CD14-positive monocyte (primary cell): ENCODE results near the gene ZNF417. TPM values are rescaled to one million over a fixed set of nuclear protein-coding genes. Genes with fewer than 3 reads are reported as not detected.
"Not testable (repeated sequence)": the region's sequence is repeated elsewhere in the genome, so short reads cannot be mapped to it uniquely, and the experiment has no call there.

Source experiments
- DNase-seq, 3 donors: peaks; one replicate each; pipeline ENCODE4 v3.0.0-alpha.2; 2011 to 2022
- H2AFZ ChIP-seq: 2 replicates; pipeline ENCODE4 v1.6.0; 2012; ENCODE audit warnings: mild to moderate bottlenecking, low read depth, low read length, inconsistent platforms; ENCODE audit not compliant: insufficient read depth, poor library complexity, severe bottlenecking
- H3K27ac ChIP-seq, 2 donors: 1 replicate in 1 of 2; 2 replicates in 1 of 2; pipeline ENCODE4 v1.5.1; 2012 to 2013; ENCODE audit warnings: low read length in 2 of 2, control low read depth in 1 of 2, inconsistent platforms in 1 of 2, low read depth in 1 of 2, mild to moderate bottlenecking in 1 of 2
- H3K27me3 ChIP-seq, 2 donors: one replicate each; pipeline versions ENCODE4 v1.6.0 to v1.6.1; 2011 to 2013; ENCODE audit warnings: low read length in 2 of 2; ENCODE audit not compliant: control insufficient read depth in 2 of 2, insufficient read depth in 2 of 2
- H3K36me3 ChIP-seq, 2 donors: replicated peaks in 1 of 2; 1 replicate in 1 of 2; 2 replicates in 1 of 2; pipeline versions ENCODE4 v1.5.1 to v1.6.1; 2012 to 2013; ENCODE audit warnings: low read length in 2 of 2, control low read depth in 1 of 2, inconsistent platforms in 1 of 2, mild to moderate bottlenecking in 1 of 2; ENCODE audit not compliant: insufficient read depth in 2 of 2, control insufficient read depth in 1 of 2
- H3K4me1 ChIP-seq, 2 donors: 1 replicate in 1 of 2; 2 replicates in 1 of 2; pipeline versions ENCODE4 v1.5.1 to v1.6.1; 2012 to 2013; ENCODE audit warnings: low read length in 2 of 2, control low read depth in 1 of 2, inconsistent platforms in 1 of 2, mild to moderate bottlenecking in 1 of 2, moderate library complexity in 1 of 2; ENCODE audit not compliant: insufficient read depth in 2 of 2, control insufficient read depth in 1 of 2
- H3K4me2 ChIP-seq: replicated peaks from 2 replicates; pipeline ENCODE3; 2012; ENCODE audit warnings: low read length, moderate library complexity, mild to moderate bottlenecking; ENCODE audit not compliant: poor library complexity, severe bottlenecking; ENCODE audit errors: extremely low read depth
- H3K4me3 ChIP-seq, 3 experiments: fragments of 200-600 bp in 1 of 3; sonication (generic) in 1 of 3; replicated peaks in 1 of 3; 1 replicate in 2 of 3; 2 replicates in 1 of 3; pipeline ENCODE4 v1.5.1; 2011 to 2013; ENCODE audit warnings: low read length in 3 of 3, mild to moderate bottlenecking in 3 of 3, control low read depth in 2 of 3, low read depth in 2 of 3, inconsistent platforms in 1 of 3, moderate library complexity in 1 of 3
- H3K79me2 ChIP-seq: 2 replicates; pipeline ENCODE4 v1.6.0; 2012; ENCODE audit warnings: mild to moderate bottlenecking, control low read depth, inconsistent platforms, low read length, moderate library complexity; ENCODE audit not compliant: insufficient read depth
- H3K9ac ChIP-seq: 2 replicates; pipeline ENCODE4 v1.6.0; 2017; ENCODE audit warnings: low read length, mild to moderate bottlenecking; ENCODE audit not compliant: insufficient read depth, poor library complexity, severe bottlenecking
- H3K9me3 ChIP-seq, 2 donors: replicated peaks in 1 of 2; 1 replicate in 1 of 2; 2 replicates in 1 of 2; pipeline versions ENCODE4 v1.5.1 to v1.6.1; 2012 to 2013; ENCODE audit warnings: low read length in 2 of 2, control low read depth in 1 of 2; ENCODE audit not compliant: control insufficient read depth in 1 of 2, insufficient read depth in 1 of 2
- H4K20me1 ChIP-seq: 2 replicates; pipeline ENCODE4 v1.6.0; 2012; ENCODE audit warnings: mild to moderate bottlenecking, low read length, control low read depth, moderate library complexity; ENCODE audit not compliant: insufficient read depth
- H3K27ac Mint-ChIP-seq, 7 donors: one replicate each; pipeline ENCODE4 v1.8.0; 2020; ENCODE audit warnings: mild to moderate bottlenecking in 7 of 7, mixed read lengths in 7 of 7, moderate library complexity in 6 of 7, inconsistent platforms in 2 of 7
- H3K27me3 Mint-ChIP-seq, 3 donors: one replicate each; pipeline ENCODE4 v1.8.0; 2021 to 2022; ENCODE audit warnings: low read depth in 3 of 3, mild to moderate bottlenecking in 3 of 3, mixed read lengths in 3 of 3, moderate library complexity in 3 of 3, inconsistent platforms in 1 of 3
- H3K36me3 Mint-ChIP-seq, 2 donors: one replicate each; pipeline ENCODE4 v1.8.0; 2020; ENCODE audit warnings: mixed read lengths in 2 of 2, inconsistent platforms in 1 of 2, mild to moderate bottlenecking in 1 of 2
- H3K4me1 Mint-ChIP-seq: one replicate; pipeline ENCODE4 v1.8.0; 2020; ENCODE audit warnings: mild to moderate bottlenecking, mixed read lengths
- H3K4me3 Mint-ChIP-seq, 2 donors: one replicate each; pipeline ENCODE4 v1.8.0; 2020; ENCODE audit warnings: mild to moderate bottlenecking in 2 of 2, mixed read lengths in 2 of 2, moderate library complexity in 1 of 2
- H3K9me3 Mint-ChIP-seq, 7 donors: one replicate each; pipeline ENCODE4 v1.8.0; 2020 to 2022; ENCODE audit warnings: mixed read lengths in 7 of 7, mild to moderate bottlenecking in 6 of 7, moderate library complexity in 6 of 7, inconsistent platforms in 2 of 7
- WGBS: methylation state at CpG from one replicate; pipeline ENCODE4 v1.1.5; 2013; ENCODE audit warnings: missing lambda C conversion rate; ENCODE audit not compliant: insufficient coverage; 5-methylcytosine and 5-hydroxymethylcytosine counted together
- intact Hi-C, 2 donors: fragments of 100-400 bp; cut with micrococcal nuclease; formaldehyde crosslinking; loops; one replicate each; pipeline versions ENCODE4 v1.15.0 to v1.15.1; 2023
- polyA minus RNA-seq: library from RNA; depleted of rRNA, polyadenylated mRNA; stranded (reverse); fragments of >200 nt; gene quantifications from 2 replicates; pipeline ENCODE4 v1.2.3, GENCODE V29; 2012
- polyA plus RNA-seq, 3 donors: library from polyadenylated mRNA; depleted of rRNA in 1 of 3; unstranded in 2 of 3; stranded (reverse) in 1 of 3; fragments of 300-500 nt in 2 of 3; fragments of >200 nt in 1 of 3; fragmentation: Illumina TruSeq in 2 of 3; gene quantifications; 1 replicate in 2 of 3; 2 replicates in 1 of 3; pipeline ENCODE4 v1.2.3, GENCODE V29; 2012 to 2021
- total RNA-seq, 12 experiments: library from RNA in 1 of 12; stranded (reverse) in 1 of 12; fragments of 120-200 nt in 1 of 12; gene quantifications; one replicate each; pipeline ENCODE4 v1.2.4 and lab custom pipeline; 2013 to 2026; ENCODE audit warnings: mixed read lengths in 6 of 12, inconsistent platforms in 1 of 12
- TF ChIP-seq, protein P1 (sequence below): fragments of 200-600 bp; IDR thresholded peaks from one replicate; pipeline ENCODE4 v1.8.0; 2022; ENCODE audit warnings: antibody characterized with exemption, mild to moderate bottlenecking

ZNF417 gene
- total RNA-seq (2013) = 15.9 TPM
- polyA plus RNA-seq (1 to 10 TPM in 1 of 3 donors, under 1 TPM in 2; 0.39 to 6.8 (median 0.70) TPM), polyA minus RNA-seq (5.0 and 8.0 TPM in 2 replicates), total RNA-seq (lab: John Stamatoyannopoulos, UW) (15.2 to 29.7 (median 20.7) reads per million in 11 experiments)

DNA sequence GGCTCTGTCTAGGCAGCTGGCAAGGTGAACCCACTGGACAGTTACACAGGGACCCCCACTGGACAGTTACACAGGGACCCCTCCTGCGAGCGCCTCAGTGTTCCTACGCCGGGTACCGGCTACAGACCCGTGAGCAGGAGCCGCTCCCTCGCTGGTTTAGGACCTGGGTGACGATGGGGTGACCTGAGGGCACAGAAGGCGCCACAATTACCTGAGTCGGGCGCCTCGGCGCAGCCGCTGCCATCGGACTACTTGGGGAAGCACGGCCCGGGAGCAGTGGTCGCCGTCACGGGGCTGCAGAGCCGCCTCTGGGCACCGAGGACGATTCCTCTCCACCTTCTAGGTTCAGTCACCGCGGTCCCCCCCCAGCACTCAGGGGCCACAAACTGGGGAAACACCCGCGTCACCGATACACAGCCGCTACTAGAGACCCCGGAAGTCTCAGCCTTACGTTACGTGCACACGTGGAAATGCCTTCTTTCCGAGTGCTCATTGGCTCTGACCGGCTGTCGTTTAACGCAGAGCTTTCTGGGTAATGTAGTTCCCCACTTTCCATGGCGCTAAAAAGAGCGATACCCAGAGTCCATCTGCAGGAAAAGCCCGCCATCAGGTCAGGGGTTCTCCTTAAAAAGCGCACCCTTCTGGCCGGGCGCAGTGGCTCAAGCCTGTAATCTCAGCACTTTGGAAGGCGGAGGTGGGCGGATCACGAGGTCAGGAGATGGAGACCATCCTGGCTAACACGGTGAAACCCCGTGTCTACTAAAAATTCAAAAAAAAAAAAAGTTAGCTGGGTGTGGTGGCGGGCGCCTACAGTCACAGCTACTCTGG is at the start of gene ZNF417:
Gene ZNF417 (minus strand): TSS at position 425 of the 828 bp plus-strand sequence. CDS start 181 bp downstream, at position 244.
- peaks cover 9 to 24% of the 10 kb centered on the region in 2 donors for H3K36me3 ChIP-seq

DNA sequence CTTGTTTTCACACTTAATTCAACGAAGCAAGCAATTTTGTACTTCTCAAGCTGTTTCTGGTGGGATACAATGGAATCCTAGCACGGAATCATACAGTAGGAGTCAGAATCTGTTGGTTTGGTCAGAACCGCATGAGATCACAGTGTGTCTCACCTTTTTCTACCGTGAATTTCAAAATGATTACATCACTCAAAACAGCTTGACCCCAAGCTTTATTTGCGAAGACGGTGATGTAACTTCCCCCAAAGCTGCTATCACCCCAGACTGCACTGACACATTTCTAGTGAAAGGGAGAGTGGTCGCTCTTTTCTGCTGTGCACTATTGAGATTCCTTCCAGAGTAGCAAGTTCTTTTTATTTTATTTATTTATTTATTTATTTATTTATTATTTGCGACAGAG is 48.4 kb upstream of the ZNF417 start:
- H3K9me3 Mint-ChIP-seq = peaks cover 29 to 95% (median 82%) of the 10 kb centered on the region in 7 donors

More for the DNA sequence above, at the start of gene ZNF417:
- under 1% methylated on average over 35 of the region's 51 CpGs for WGBS
- H3K4me3 ChIP-seq = peak within 1 kb of the TSS; percentile 70 to 76 (median 72)
- H3K79me2 ChIP-seq = peaks cover 37% of the 10 kb centered on the region
- peak; percentile 83 to 93 (median 93) for DNase-seq
- peak within 1 kb of the TSS; percentile 86 for H3K9ac ChIP-seq
- not testable (repeated sequence) for H3K27me3 ChIP-seq, H4K20me1 ChIP-seq, H3K27me3 Mint-ChIP-seq
- Mint-ChIP-seq H3K9me3 (peaks cover 6 to 62% (median 45%) of the 10 kb centered on the region in 7 donors), H3K4me1 (peaks cover 21% of the 10 kb centered on the region), H3K4me3 (peak within 1 kb of the TSS; percentile 89 to 93), H3K27ac (peak within 1 kb of the TSS; percentile 93 to 98 (median 95)), H3K36me3 (peaks cover 32 to 46% of the 10 kb centered on the region in 2 donors)
- peaks cover 7 to 34% of the 10 kb centered on the region in 2 donors for H3K9me3 ChIP-seq
- H3K27ac ChIP-seq = peak within 1 kb of the TSS; percentile 55 to 84
- peak within 1 kb of the TSS; percentile 77 for H3K4me2 ChIP-seq
- H3K4me1 ChIP-seq = peaks cover 15 to 17% of the 10 kb centered on the region in 2 donors
- intact Hi-C loops = loop anchor here (5.0 to 10.0 kb wide), 3 partner anchors 152 to 238 kb away; partner anchors contain the start of genes ZNF329 (in 1 of the 2), ZNF586 (in 1 of the 2) and ZNF776 (in 1 of the 2)
- peak within 1 kb of the TSS; percentile 80 for H2AFZ ChIP-seq

More for the DNA sequence above, 48.4 kb upstream of the ZNF417 start:
- TF ChIP-seq, protein P1, sequence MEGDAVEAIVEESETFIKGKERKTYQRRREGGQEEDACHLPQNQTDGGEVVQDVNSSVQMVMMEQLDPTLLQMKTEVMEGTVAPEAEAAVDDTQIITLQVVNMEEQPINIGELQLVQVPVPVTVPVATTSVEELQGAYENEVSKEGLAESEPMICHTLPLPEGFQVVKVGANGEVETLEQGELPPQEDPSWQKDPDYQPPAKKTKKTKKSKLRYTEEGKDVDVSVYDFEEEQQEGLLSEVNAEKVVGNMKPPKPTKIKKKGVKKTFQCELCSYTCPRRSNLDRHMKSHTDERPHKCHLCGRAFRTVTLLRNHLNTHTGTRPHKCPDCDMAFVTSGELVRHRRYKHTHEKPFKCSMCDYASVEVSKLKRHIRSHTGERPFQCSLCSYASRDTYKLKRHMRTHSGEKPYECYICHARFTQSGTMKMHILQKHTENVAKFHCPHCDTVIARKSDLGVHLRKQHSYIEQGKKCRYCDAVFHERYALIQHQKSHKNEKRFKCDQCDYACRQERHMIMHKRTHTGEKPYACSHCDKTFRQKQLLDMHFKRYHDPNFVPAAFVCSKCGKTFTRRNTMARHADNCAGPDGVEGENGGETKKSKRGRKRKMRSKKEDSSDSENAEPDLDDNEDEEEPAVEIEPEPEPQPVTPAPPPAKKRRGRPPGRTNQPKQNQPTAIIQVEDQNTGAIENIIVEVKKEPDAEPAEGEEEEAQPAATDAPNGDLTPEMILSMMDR = no peak
- intact Hi-C loops = no loop called here
- peaks cover 82 to 92% of the 10 kb centered on the region in 2 donors for H3K9me3 ChIP-seq
- H3K79me2 ChIP-seq = no peaks in the 10 kb centered on the region
- no peaks in the 10 kb centered on the region for H3K27me3 ChIP-seq
- H3K4me3 ChIP-seq = no peak overlapping the region
- Mint-ChIP-seq H3K4me1 (no peaks in the 10 kb centered on the region), H3K4me3 (no peak overlapping the region), H3K36me3 (no peaks in the 10 kb centered on the region), H3K27ac (no peak overlapping the region), H3K27me3 (peaks cover 0 to 3% (median 1%) of the 10 kb centered on the region in 3 donors)
- H3K36me3 ChIP-seq = no peaks in the 10 kb centered on the region
- H4K20me1 ChIP-seq = no peaks in the 10 kb centered on the region
- 93% methylated on average over 2 of the region's 8 CpGs for WGBS
- H3K4me1 ChIP-seq = no peaks in the 10 kb centered on the region
- H3K27ac ChIP-seq = no peak overlapping the region
- DNase-seq = no peak
- H3K4me2 ChIP-seq = no peak overlapping the region
- no peak overlapping the region for H2AFZ ChIP-seq
- H3K9ac ChIP-seq = no peak overlapping the region
